HG02943 (cell line): Measurements from ENCODE around the gene MICOS13.
"Not testable (repeated sequence)": the region's sequence is repeated elsewhere in the genome, so short reads cannot be mapped to it uniquely, and the experiment has no call there.

Source experiments
- ATAC-seq: cut with Tn5 transposase; IDR thresholded peaks from one replicate; pipeline ENCODE4 v1.9.1; 2021; ENCODE audit warnings: mild to moderate bottlenecking, low read depth, moderate library complexity; ENCODE audit not compliant: unreplicated experiment

Gene MICOS13

DNA sequence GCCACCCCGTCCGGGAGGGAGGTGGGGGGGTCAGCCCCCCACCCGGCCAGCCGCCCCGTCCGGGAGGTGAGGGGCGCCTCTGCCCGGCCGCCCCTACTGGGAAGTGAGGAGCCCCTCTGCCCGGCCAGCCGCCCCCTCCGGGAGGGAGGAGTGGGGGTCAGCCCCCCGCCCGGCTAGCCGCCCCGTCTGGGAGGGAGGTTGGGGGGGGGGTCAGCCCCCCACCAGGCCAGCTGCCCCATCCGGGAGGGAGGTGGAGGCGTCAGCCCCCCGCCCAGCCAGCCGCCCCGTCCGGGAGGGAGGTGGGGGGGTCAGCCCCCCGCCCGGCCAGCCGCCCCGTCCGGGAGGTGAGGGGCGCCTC lies 21.7 kb upstream of the MICOS13 start:
- not testable (repeated sequence) for ATAC-seq

DNA sequence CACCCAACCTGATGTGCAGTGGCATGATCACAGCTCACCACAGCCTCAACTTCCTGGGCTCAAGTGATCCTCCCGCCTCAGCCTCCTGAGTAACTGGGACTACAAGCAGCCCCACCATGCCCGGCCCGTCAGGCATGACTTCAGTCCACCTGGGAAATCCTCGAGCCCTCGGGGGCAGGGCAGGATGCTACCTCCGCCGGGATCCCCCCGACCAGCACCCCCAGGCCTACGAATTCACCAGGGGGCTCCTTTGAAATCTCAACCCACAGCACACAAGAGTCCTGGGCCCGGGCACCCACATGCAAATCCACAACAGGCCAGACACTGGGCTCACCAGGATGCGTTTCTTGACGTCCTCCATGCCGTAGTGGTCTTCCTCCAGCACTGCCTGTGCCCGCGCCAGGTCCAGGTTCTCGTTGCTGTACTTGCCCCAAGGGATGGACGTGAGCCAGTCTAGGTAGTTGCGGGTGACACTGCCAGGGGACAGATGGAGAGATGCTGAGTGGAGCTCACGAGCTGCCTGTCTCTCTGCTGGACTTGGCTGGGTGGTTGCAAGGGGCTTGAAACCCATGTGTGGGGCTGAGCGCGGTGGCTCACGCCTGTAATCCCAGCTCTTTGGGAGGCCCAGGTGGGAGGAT lies 20.3 kb upstream of the MICOS13 start:
- ATAC-seq: no peak

DNA sequence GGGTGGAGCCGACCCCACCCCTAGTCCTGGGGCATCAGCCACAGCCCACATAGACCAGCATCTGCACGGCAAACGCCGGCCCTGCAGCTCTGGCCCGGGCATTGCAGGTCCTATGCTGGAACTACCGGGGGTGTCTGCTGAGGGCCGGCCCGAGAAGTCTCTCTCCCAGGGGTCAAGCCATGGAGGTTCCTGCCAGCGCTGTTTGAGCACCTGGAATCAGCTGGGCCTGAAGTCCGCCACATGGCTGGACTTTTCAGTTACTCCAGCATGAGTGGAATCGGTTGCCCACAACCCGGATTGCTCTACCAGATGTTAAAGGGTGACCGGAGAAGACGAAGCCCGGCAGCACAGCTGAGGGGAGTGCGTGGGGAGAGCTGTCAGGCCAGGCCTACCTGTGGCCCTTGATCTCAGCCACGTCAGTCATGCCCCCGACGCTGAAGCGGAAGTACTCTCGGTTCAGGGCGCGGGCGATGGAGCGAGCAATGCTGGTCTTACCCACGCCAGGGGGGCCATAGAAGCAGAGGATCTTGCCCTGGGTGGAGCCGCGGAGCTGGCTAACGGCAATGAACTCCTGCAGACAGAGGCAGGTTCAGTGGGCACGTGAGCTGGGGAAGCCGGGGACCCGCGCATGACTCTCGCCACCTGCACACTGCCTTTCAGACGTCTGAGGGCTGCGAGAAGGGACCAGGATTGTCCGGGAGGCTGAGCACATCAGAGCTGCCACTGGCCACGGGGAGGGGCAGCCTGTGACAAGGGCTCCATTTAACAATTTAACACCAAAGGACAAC lies 18.5 kb upstream of the MICOS13 start:
- no peak for ATAC-seq

DNA sequence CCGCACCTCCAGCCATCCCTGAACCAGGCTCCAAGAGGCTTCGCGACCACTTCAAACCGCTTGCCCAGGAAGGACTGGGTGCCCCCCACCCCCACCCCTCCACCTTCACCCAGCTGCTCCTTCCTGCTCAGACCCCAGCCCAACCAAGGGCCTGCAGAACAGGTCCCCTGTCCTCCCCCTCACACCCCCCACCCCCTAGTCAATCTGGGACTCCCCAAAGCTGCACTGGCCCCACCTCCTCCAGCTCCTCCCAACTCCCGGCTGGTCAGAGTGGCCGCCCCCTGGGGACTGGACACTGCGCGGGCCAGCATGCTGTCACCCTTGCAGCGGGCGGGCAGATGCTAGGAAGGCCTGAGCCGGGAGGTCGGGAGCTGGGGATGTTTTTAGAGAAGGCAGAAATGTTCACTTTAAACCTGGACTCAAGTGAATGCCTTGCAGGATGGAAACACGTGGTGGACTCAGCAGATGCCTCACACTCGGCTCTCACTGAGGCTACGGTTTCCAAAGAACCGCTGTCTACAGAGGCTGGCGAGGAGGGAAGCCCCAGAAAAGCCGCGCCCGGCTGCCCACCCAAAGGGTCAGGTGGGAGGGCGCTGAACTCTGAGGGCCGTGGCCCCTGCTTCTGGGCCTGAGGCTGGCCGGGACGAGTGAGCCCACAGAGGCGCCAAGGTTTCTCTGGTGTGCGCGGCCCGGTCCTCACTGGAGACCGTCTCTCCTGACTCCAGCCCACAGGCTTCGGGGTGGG lies 17.7 kb upstream of the MICOS13 start:
- ATAC-seq: no peak

DNA sequence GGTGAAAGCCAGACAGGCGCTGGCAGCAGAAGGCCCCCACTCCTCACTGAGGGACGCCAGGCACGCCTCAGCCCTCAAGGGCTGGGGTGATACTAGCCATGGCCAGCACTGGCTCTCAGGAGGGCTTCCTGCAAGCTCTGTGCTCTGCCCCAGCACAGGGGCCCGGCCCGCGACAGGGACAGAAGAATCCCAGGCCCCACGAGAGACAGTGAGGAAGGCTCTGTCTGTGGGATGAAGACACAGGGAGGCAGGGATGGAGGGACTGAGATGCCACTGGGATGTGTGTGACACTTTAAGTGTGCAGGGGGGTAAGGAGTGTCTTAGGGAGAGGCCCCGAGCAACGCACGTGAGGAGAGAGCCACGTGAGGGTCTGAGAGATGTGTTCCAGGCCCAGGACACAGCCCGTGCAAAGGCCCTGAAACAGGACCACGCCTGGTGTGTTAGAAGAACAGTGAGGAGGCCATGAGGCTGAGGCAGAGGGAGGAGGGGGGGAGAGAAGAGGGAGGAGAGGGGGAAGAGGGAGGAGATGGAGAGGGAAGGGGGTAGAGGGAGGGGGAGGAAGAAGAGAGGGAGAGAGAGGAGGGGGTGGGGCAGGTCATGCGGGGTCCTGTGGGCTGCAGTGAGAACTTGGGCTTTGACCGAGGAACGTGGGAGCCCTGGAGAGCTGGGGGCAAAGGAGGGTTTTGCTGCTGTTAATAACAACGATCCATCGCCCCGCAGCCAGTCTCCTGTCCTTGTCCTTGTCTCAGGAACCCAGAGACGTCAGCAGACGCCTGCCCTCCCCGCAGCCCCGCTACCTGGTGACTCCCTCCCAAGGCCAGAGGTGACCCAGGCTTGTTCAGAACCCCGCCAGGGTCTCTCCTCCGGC lies 16.9 kb upstream of the MICOS13 start:
- ATAC-seq: no peak

DNA sequence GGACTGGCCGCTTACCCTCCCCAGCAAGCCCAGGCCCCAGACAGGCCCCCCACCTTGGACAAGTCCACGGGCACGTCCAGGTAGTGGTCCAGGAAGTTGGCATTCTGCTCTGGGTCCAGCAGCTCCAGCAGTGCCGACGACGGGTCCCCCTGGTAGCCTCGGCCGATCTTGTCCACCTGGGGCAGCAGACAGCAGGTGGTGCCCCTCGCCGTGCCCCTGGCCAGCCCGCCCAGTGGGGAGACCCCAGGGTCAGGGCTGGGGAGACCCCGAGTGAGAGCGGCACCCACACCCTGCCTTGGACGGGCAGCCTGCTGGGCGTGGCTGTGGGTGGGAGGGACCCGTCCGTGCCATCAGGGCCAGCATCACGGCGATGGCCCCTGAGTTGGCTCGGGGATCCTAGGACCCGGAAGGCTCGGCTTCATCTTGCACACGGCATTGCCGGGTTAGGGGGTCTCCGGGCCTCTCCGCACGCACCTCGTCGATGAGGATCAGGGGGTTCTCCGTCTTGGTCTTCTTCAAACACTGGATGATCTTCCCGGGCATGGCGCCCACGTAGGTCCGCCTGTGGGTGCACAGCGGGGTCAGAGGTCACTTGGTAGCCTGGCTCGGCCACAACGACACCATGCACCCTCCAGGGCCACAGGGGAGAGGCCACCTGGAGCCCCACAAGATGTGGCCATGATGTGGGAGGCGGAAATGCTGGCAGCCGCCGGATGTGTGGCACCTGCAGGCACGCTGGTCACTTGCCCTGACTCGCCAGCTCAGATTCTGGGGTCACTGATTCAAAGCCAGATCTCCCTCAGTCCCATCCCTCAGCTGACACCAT lies 16.1 kb upstream of the MICOS13 start:
- no peak for ATAC-seq

DNA sequence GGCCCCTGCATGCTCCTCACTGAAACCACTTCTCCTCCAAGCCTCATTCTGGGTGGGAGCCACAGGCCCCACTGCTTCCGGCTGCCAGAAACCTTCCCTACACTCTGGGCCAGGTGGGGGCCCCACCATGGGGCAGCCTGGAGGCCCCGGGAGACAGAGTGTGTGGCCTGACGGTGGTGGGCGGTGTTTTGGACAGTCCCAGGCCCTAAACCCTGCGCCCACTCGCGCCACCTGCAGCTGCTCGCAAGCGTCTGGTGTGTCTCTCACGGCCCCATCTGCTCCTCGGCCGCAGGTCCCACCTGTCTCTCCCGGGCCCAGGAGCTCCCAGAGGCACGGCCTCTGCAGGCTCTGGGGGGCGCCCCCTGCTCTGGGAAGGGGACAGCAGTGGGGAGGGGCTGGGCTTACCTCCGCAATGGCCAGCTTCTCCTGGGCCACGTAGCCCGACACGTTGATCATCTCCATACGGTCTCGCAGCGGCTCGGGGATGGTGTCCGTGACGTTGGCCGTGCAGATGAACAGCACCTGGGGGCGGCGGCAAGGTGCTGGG lies 15.4 kb upstream of the MICOS13 start:
- no peak for ATAC-seq

DNA sequence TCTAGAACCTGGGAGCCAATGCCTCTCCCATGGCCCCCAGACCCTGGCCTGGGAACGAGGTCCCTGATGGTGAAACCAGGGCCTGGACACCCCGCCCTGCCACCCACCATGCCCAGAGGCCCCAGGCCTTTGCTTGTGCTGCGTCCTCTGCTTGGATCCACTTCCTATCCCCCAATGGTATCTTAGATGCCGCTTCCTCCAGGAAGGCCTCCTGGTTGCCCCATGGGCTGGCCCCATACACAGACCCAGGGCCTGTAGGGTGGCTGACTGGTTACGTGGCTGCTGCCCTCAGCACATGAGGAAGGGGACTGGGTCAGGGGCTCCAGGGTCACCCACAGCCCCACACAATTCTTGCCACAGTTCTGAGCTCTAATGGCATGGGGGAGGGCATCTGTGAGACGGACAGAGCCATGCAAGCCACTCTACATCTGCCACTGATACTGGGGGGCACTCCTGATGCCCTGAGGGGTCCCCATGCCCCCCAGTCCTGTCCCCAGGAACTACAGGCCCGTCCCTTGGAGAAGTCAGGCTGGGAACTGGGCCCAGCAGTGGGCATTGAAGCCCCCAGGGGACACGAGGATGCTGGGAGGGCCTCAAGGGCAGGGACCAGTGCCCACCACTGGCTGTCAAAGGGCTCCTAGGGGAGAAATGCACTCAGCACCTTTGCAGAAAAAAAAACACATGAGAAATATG lies 14.8 kb upstream of the MICOS13 start:
- no peak for ATAC-seq

DNA sequence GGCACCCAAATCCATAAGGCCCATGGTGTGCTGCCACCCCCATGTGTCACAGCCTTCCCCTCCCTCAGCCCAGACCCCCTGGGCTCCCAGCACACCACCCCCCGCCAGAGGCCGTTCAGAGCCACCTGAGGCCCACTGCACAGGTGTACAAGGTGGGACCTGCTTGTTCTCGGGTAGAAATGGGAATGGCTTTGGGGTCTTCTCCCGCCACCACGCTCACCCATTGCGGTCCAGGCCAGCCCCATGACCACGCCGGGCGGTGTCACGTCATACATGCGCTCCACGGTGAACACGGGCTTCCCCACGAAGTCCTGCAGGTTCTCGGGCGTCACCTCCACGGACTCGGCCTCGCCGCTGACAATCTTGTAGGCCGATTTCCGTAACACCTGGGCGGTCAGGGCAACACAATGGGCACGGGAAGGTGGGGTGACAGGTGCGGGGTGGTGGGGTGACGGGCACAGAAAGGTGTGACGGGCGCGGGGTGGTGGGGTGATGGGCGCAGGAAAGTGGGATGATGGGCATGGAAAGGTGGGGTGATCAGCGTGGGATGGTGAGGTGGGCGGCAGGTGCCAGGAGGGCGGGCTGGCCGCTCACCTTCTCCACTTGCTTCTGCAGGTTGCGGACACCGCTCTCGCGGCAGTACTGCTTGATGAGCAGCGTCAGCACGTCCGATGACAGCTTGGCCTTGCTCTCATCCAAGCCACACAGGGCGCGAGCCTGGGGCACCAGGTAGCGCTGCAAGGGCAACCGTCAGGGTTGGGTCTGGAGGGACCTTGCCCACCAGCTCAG lies 14.0 kb upstream of the MICOS13 start:
- ATAC-seq: no peak

DNA sequence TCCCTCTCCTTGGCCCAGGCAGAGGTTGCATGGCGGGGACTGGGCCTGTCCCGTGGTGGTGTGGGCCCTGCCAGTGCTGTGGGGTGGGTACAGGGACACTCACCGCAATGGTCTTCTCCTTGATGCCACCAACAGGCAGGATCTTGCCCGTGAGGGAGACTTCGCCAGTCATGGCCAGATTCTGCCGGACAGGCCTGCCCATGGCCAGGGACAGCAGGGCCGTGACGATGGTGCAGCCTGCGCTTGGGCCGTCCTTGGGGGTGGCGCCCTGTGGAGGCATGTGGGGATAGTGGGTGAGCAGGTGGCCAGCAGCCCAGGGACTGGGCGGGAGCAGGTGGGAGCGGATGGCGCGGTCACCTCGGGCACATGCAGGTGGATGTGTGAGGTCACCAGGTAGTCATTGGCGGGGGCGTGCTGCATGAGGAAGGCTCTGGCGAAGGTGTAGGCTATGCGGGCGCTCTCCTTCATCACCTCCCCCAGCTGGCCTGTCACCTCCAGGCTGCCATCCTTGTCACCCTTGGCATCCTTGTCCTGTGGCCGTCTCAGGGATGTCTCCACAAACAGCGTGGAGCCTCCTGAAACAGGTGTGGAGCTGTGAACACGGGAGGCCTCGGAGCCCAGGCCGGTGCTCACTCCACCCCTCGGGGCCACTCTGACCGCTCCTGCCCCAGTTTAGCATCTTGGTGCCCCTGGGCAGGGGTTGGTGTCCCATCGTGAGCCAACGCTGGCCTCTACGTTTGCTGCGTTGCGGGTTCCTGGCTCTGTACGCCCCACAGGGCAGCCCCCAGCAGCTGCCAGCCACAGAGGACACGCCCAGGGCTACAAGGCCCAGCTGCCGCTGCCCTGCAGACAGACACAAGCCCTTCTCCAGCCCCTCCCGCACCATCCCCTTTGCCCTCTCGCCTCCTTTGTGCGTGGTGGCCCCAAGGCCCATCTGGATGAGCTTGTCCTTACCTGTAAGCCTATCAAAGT lies 13.2 kb upstream of the MICOS13 start:
- ATAC-seq: no peak

DNA sequence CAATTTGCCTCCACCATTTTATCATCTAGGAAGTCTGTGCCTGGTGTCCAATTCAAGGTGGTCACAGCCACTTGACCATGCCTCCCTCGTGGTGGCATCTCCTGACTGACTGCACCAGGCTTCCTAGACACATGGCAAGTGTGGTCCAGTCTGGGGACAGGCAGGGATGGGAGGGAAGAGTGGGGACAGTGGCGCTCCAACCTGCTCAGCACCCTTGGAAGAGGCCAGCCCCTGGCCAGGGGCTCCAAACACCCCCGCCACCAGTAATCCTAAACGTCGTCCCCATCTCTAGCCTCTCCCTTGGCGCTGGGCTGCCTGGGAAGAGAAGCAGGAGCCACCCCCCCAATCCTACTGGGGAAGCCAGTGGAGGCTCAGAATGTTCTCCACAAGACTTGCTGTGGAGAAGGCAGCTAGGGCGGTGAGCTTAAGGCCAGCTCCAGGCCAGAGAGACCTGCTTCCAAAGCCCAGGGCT lies 12.4 kb upstream of the MICOS13 start:
- no peak for ATAC-seq

DNA sequence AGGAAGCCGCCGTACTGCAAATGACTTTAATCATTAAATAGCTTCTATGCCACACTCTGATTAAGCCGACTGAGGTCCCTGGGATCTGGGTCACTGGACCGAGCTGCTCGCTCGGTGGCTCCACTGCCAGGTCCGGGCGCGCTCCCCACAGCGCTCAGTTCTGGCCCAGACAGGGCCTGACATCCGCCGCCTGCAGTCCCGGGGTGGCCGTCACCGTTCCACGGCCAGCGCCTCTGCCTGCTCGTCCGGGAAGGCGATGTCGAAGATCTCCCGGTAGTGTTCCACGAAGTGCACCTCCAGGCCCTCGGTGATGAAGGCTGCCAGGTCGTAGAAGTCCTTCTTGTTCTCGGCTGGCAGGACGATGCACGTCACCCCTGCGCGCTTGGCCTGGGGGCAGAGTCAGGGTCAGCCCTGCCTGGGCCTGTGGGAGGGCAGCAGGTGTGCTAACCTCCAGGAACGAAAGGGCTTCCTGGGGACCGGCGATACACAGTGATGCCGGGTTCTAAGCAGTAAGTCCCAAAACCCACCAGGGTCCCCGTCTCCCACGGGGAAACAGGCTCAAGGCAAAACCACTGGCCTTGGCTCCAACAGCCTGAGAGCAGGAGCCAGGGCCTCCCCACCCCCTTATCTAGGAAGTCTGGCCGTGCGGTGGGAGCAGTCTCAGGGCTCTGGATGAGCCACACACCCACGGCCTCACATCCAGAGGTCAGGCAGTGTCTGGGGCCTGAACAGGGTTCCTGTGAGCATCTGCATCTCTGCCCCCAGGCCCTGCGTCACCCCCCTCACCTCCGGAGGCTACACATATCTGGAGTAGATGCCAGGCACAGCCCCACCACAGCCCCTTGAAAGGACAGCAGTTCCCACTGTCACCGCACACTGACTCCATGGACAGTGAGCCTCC lies 11.8 kb upstream of the MICOS13 start:
- no peak for ATAC-seq

DNA sequence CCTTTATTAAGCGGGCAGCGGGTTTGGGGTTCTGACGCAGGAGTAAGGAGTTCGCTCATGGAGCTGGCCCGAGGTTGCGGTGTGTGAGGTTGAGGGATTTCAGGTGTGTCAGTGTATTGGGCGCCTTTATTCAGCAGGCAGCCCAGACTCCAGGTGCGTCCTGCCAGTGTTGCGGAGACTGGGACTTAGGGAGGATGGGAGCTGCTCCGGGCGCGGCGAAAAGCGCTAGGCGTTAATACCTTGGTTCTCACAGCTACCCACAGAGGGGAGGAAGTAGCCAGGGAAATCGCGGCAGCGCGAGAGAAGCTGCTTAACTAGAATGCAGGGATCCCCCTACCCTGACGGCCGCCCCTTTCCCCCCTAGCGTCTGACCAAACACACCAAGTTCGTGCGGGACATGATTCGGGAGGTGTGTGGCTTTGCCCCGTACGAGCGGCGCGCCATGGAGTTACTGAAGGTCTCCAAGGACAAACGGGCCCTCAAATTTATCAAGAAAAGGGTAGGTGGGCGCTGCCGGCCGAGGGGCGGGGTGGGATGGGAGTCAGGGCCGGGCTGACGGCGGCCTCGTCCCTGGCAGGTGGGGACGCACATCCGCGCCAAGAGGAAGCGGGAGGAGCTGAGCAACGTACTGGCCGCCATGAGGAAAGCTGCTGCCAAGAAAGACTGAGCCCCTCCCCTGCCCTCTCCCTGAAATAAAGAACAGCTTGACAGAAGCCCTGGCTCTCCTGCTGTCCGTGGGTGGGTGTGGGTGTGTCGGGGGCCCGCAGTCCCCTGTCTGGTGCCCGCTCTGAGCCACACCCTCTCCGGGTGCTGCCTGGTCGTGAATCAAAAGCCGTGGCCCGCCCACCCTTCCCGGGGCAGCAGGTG lies 10.9 kb upstream of the MICOS13 start:
- no peak for ATAC-seq

DNA sequence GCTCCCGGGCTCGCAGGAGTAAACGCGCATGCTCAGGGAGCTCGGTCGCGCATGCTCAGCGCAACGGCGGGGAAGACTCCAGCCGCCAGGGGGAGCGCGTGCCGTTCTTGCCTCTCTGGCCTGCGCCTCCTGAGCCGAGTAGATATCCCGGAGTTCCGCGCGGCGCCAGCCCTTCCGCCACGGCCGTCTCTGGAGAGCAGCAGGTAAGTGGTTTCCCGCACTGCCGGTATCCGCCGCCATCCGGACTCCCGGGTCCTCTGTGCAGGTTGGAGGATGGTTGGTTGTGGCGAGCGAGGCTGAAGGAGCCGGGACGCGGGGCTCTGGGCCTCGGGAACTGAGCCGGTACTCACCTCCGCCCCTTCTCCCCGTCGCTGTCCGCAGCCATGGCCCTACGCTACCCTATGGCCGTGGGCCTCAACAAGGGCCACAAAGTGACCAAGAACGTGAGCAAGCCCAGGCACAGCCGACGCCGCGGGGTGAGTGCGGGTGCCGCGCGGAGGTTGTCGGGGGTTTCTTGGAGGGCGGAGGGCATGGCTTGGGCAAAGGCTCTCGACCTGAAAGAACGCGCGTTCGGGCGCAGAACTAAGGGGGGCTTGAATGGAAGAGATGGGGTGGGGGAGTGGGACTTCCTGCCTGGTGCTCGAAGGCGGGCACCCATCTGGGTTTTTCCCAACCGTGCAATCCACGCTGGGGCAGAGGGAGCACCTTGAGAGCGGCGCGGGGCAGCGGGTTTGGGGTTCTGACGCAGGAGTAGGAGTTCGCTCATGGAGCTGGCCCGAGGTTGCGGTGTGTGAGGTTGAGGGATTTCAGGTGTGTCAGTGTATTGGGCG lies 10.0 kb upstream of the MICOS13 start, which contains the start of gene RPL36:
Gene RPL36, plus strand, starts transcription at position 171 of the 830 bp plus-strand sequence. Its CDS starts 213 bp downstream, at position 384.
- ATAC-seq: peak; percentile 44
